H9 (cell line): ENCODE data around the gene FAM117A. TPM values are rescaled to one million over a fixed set of nuclear protein-coding genes. Genes with fewer than 3 reads are reported as not detected.

ENCODE experiments used
- DNase-seq: peaks from one replicate; pipeline ENCODE4 v3.0.0-alpha.2; 2017
- H2AFZ ChIP-seq: one replicate; pipeline ENCODE4 v1.6.1; 2013; ENCODE audit warnings: mild to moderate bottlenecking, low read length, control low read depth, moderate library complexity
- H2AK5ac ChIP-seq: 2 replicates; pipeline ENCODE4 v1.6.1; 2013; ENCODE audit warnings: low read length, control low read depth, mixed read lengths; ENCODE audit not compliant: insufficient read length
- H2BK120ac ChIP-seq: one replicate; pipeline ENCODE4 v1.6.1; 2013; ENCODE audit warnings: low read depth, mild to moderate bottlenecking, low read length, control low read depth, inconsistent platforms; ENCODE audit not compliant: poor library complexity, severe bottlenecking
- H2BK12ac ChIP-seq: 2 replicates; pipeline ENCODE4 v1.6.1; 2013; ENCODE audit warnings: low read length, control low read depth, mixed read lengths, low read depth; ENCODE audit not compliant: insufficient read length
- H2BK15ac ChIP-seq: 2 replicates; pipeline ENCODE4 v1.6.1; 2013; ENCODE audit warnings: low read depth, low read length, control low read depth
- H2BK20ac ChIP-seq: one replicate; pipeline ENCODE4 v1.6.1; 2013; ENCODE audit warnings: low read depth, mild to moderate bottlenecking, low read length, control low read depth, inconsistent platforms; ENCODE audit not compliant: poor library complexity, severe bottlenecking
- H2BK5ac ChIP-seq: 2 replicates; pipeline ENCODE4 v1.6.1; 2013; ENCODE audit warnings: low read length, control low read depth, mixed read lengths; ENCODE audit not compliant: insufficient read length
- H3K14ac ChIP-seq: 2 replicates; pipeline ENCODE4 v1.6.1; 2013; ENCODE audit warnings: low read length, control low read depth; ENCODE audit not compliant: insufficient read depth
- H3K18ac ChIP-seq: 2 replicates; pipeline ENCODE4 v1.6.1; 2013; ENCODE audit warnings: low read depth, mild to moderate bottlenecking, mixed read lengths, low read length, control low read depth; ENCODE audit not compliant: insufficient read length
- H3K23ac ChIP-seq: 2 replicates; pipeline ENCODE4 v1.6.1; 2013; ENCODE audit warnings: low read length, control low read depth, mixed read lengths, low read depth; ENCODE audit not compliant: insufficient read length
- H3K23me2 ChIP-seq: 2 replicates; pipeline ENCODE4 v1.6.1; 2013; ENCODE audit warnings: low read depth, mild to moderate bottlenecking, mixed read lengths, low read length, control low read depth; ENCODE audit not compliant: insufficient read length, poor library complexity, severe bottlenecking
- H3K27ac ChIP-seq: 2 replicates; pipeline ENCODE4 v1.5.1; 2013; ENCODE audit warnings: low read length, control low read depth, mixed read lengths, low read depth; ENCODE audit not compliant: insufficient read length
- H3K27me3 ChIP-seq: 2 replicates; pipeline ENCODE4 v1.6.1; 2013; ENCODE audit warnings: low read length, control low read depth, inconsistent platforms; ENCODE audit not compliant: insufficient read depth
- H3K4ac ChIP-seq: 2 replicates; pipeline ENCODE4 v1.6.1; 2013; ENCODE audit warnings: low read depth, mild to moderate bottlenecking, control low read depth, inconsistent platforms, low read length, moderate library complexity
- H3K4me1 ChIP-seq: 2 replicates; pipeline ENCODE4 v1.6.1; 2013; ENCODE audit warnings: low read length, control low read depth, inconsistent platforms; ENCODE audit not compliant: insufficient read depth
- H3K4me2 ChIP-seq: 2 replicates; pipeline ENCODE4 v1.6.1; 2013; ENCODE audit warnings: low read length, control low read depth, mixed read lengths; ENCODE audit not compliant: insufficient read length, insufficient read depth
- H3K56ac ChIP-seq: 2 replicates; pipeline ENCODE4 v1.6.1; 2013; ENCODE audit warnings: low read depth, mild to moderate bottlenecking, mixed read lengths, low read length, control low read depth; ENCODE audit not compliant: insufficient read length
- H3K79me1 ChIP-seq: 2 replicates; pipeline ENCODE4 v1.6.1; 2013; ENCODE audit warnings: low read depth, mild to moderate bottlenecking, moderate library complexity, low read length, control low read depth, inconsistent platforms; ENCODE audit not compliant: insufficient read depth, poor library complexity, severe bottlenecking
- H3K79me2 ChIP-seq: 2 replicates; pipeline ENCODE4 v1.6.1; 2013; ENCODE audit warnings: low read length, control low read depth, inconsistent platforms; ENCODE audit not compliant: insufficient read depth
- H3K9ac ChIP-seq: 2 replicates; pipeline ENCODE4 v1.6.1; 2013; ENCODE audit warnings: low read length, control low read depth, mixed read lengths; ENCODE audit not compliant: insufficient read length; ENCODE audit errors: extremely low read depth
- H3K9me3 ChIP-seq: one replicate; pipeline ENCODE4 v1.6.1; 2013; ENCODE audit warnings: low read depth, low read length, inconsistent platforms; ENCODE audit not compliant: control insufficient read depth
- H3T11ph ChIP-seq: one replicate; pipeline ENCODE4 v1.6.1; 2013; ENCODE audit warnings: mild to moderate bottlenecking, low read length, control low read depth, inconsistent platforms
- H4K20me1 ChIP-seq: one replicate; pipeline ENCODE4 v1.6.1; 2013; ENCODE audit not compliant: control insufficient read depth, insufficient read length, insufficient read depth
- H4K5ac ChIP-seq: 2 replicates; pipeline ENCODE4 v1.6.1; 2013; ENCODE audit warnings: low read depth, mild to moderate bottlenecking, mixed read lengths, low read length, control low read depth; ENCODE audit not compliant: insufficient read length
- H4K8ac ChIP-seq: replicated peaks from 2 replicates; pipeline ENCODE4 v1.6.1; 2013; ENCODE audit warnings: low read length, control low read depth, mixed read lengths, low read depth; ENCODE audit not compliant: insufficient read length
- H4K91ac ChIP-seq: 2 replicates; pipeline ENCODE4 v1.6.1; 2013; ENCODE audit warnings: low read depth, mild to moderate bottlenecking, moderate library complexity, mixed read lengths, low read length, control low read depth; ENCODE audit not compliant: insufficient read length
- H3K27ac Mint-ChIP-seq, 3 experiments: 2 replicates in 2 of 3; 3 replicates in 1 of 3; pipeline ENCODE4 v1.8.0; 2020 to 2021; ENCODE audit warnings: mixed read lengths in 3 of 3, mild to moderate bottlenecking in 1 of 3, moderate library complexity in 1 of 3
- H3K27me3 Mint-ChIP-seq: 2 replicates; pipeline ENCODE4 v1.8.0; 2021; ENCODE audit warnings: low read depth, mild to moderate bottlenecking, moderate library complexity, mixed read lengths
- H3K36me3 Mint-ChIP-seq, 3 experiments: 2 replicates in 2 of 3; 3 replicates in 1 of 3; pipeline ENCODE4 v1.8.0; 2020 to 2021; ENCODE audit warnings: low read depth in 3 of 3, mixed read lengths in 3 of 3; ENCODE audit not compliant: insufficient read depth in 1 of 3
- H3K4me1 Mint-ChIP-seq, 2 experiments: 2 replicates each; pipeline ENCODE4 v1.8.0; 2020; ENCODE audit warnings: mixed read lengths in 2 of 2
- H3K4me3 Mint-ChIP-seq, 2 experiments: 2 replicates in 1 of 2; 3 replicates in 1 of 2; pipeline ENCODE4 v1.8.0; 2020 to 2021; ENCODE audit warnings: mild to moderate bottlenecking in 2 of 2, mixed read lengths in 2 of 2, moderate library complexity in 1 of 2
- H3K9me3 Mint-ChIP-seq, 2 experiments: 2 replicates in 1 of 2; 3 replicates in 1 of 2; pipeline ENCODE4 v1.8.0; 2020; ENCODE audit warnings: mild to moderate bottlenecking in 2 of 2, mixed read lengths in 2 of 2, moderate library complexity in 1 of 2
- WGBS: extraction: QIAGEN DNeasy Blood & Tissue Kit; methylation state at CpG from one replicate; pipeline ENCODE4 v1.1.7; 2013; ENCODE audit warnings: missing lambda C conversion rate, low lambda C conversion rate, mixed read lengths; ENCODE audit not compliant: insufficient read length; ENCODE audit errors: extremely low coverage; 5-methylcytosine and 5-hydroxymethylcytosine counted together
- total RNA-seq: library from RNA; stranded (reverse); gene quantifications from 2 replicates; pipeline ENCODE4 v1.2.1, GENCODE V29; 2021
- TF ChIP-seq, protein P1 (sequence below): fragments of 200-600 bp; sonication (generic); conservative IDR thresholded peaks from 3 replicates; pipeline ENCODE4 v1.8.0; 2021; ENCODE audit warnings: antibody characterized with exemption, mild to moderate bottlenecking

The FAM117A gene
- total RNA-seq, 1 experiment from 2014 or later: 21.1 TPM

DNA sequence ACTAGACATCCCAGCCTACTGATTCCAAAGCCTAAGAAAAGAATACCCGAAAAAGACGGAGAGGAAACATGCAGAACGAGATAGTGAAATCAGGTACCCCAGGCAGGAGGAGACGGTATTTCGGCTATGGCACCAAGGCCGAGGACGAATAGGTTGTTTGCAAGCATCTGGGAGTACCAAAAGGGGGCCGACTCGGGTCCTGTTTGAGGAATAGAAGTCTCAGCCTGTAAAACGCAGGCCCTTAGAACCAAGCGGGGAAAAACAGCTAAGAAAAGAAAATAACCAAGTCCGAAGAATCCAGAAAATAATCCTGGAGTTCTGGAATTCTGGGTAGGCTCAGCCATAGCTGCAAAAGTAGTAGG lies 56.7 kb downstream of the FAM117A start:
- Histone ChIP-seq H4K8ac (no peak overlapping the region), H4K91ac (no peak overlapping the region), H3K4ac (no peak overlapping the region), H2AFZ (no peak overlapping the region), H3K9ac (peak overlapping the region; percentile 71), H3K23me2 (peaks cover 4% of the 10 kb centered on the region), H2AK5ac (no peak overlapping the region), H3K18ac (no peak overlapping the region), H3K23ac (no peak overlapping the region), H4K20me1 (no peaks in the 10 kb centered on the region), H3K79me2 (peaks cover 3% of the 10 kb centered on the region; the same call in 1 of the 2 replicates), H3K27ac (no peak overlapping the region), H3K27me3 (no peaks in the 10 kb centered on the region), H2BK20ac (no peak overlapping the region), H2BK12ac (no peak overlapping the region), H2BK5ac (no peak overlapping the region), H3K9me3 (no peaks in the 10 kb centered on the region), H3K4me1 (no peaks in the 10 kb centered on the region), H2BK120ac (no peak overlapping the region), H2BK15ac (no peak overlapping the region), H3K14ac (no peak overlapping the region), H3T11ph (no peak overlapping the region), H3K56ac (no peak overlapping the region), H3K79me1 (no peaks in the 10 kb centered on the region), H3K4me2 (peak overlapping the region; percentile 94), H4K5ac (no peak overlapping the region)
- TF ChIP-seq, protein P1, sequence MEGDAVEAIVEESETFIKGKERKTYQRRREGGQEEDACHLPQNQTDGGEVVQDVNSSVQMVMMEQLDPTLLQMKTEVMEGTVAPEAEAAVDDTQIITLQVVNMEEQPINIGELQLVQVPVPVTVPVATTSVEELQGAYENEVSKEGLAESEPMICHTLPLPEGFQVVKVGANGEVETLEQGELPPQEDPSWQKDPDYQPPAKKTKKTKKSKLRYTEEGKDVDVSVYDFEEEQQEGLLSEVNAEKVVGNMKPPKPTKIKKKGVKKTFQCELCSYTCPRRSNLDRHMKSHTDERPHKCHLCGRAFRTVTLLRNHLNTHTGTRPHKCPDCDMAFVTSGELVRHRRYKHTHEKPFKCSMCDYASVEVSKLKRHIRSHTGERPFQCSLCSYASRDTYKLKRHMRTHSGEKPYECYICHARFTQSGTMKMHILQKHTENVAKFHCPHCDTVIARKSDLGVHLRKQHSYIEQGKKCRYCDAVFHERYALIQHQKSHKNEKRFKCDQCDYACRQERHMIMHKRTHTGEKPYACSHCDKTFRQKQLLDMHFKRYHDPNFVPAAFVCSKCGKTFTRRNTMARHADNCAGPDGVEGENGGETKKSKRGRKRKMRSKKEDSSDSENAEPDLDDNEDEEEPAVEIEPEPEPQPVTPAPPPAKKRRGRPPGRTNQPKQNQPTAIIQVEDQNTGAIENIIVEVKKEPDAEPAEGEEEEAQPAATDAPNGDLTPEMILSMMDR: no peak
- H3K4me3 Mint-ChIP-seq: peak overlapping the region; percentile 89 to 94
- H3K4me1 Mint-ChIP-seq: peaks cover 10 to 14% of the 10 kb centered on the region in 2 experiments
- no peak for DNase-seq
- no CpG with 5 or more reads among the region's 12 CpGs for WGBS
- H3K27me3 Mint-ChIP-seq: no peaks in the 10 kb centered on the region
- peaks cover 16 to 41% (median 37%) of the 10 kb centered on the region in 3 experiments; a peak in 5 of 7 replicates for H3K36me3 Mint-ChIP-seq
- peak overlapping the region; percentile 99 to 100 (median 100); a peak in 6 of 7 replicates for H3K27ac Mint-ChIP-seq
- no peaks in the 10 kb centered on the region for H3K9me3 Mint-ChIP-seq
